ENCODE measurements around the gene RTN4IP1. TPM values are rescaled to one million over a fixed set of nuclear protein-coding genes. Genes with fewer than 3 reads are reported as not detected.

The RTN4IP1 gene
- total and polyA plus RNA-seq, 9 of the 15 experiments (the other 6 are each of a cell fraction or from before 2014, with no cell fraction given), result 17.9 to 46.0 (median 22.2) TPM

DNA sequence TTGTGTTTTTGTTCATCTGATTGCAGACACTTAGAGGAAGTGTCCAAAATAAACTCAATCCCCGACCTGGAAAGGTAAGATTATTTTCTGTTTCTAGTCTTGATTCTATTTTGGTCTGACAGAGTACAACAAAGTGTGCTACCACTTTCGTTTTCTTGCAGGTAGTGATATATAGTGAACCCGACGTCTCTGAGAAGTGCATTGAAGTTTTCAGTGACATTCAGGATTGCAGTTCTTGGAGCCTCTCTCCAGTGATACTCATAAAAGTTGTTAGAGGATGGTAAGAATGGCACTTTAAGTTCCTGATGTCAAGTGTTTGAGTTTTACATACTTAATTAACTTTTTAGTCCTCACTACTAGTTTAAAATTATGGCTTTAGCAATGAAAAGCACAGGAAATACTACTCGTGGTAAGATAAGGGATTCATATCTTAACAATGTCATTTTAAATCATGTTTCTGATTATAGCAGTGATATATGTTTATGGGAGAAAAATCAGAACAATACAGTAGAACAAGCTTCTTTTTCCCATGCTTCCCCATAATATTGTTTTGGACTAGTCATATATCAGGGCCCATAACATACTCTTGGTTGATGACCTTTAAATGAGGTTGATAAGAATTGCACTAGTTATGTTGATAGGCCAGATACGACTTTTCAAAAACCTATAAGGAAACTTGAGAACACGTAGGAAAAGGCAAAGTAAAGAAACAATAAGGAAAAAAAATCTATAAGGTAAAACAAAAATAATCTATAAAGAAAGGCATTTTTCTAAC is 104.0 kb downstream of the RTN4IP1 start:
- no TSS peak for BruUV-seq (replicated peaks)
- Histone ChIP-seq H3K9me3 (replicated peaks; ENCODE audit: control insufficient read depth, insufficient read depth, low read depth, low read length) (no peaks in the 10 kb centered on the region), H3K36me3 (ENCODE audit: control insufficient read depth, insufficient read depth, low read length) (no peaks in the 10 kb centered on the region), H3K4me1 (replicated peaks in 1 of 2; ENCODE audit: control insufficient read depth in 2 of 2, insufficient read depth in 2 of 2, low read length in 2 of 2) (peaks cover 8 to 11% of the 10 kb centered on the region in 2 experiments; a peak in 4 of 5 replicates), H3K9ac (ENCODE audit: insufficient read depth in 1 of 2, low read depth in 2 of 2, low read length in 2 of 2) (no peak overlapping the region), H3K27ac (ENCODE audit: extremely low read depth, low read depth, low read length) (no peak overlapping the region), H4K20me1 (replicated peaks; ENCODE audit: control insufficient read depth, insufficient read depth, low read length) (peaks cover 10% of the 10 kb centered on the region), H2AFZ (ENCODE audit: low read depth, low read length) (no peak overlapping the region), H3K9me1 (ENCODE audit: control insufficient read depth, insufficient read depth, low read length) (no peaks in the 10 kb centered on the region), H3K27me3 (ENCODE audit: control insufficient read depth in 2 of 2, insufficient read depth in 2 of 2, low read length in 2 of 2) (peaks cover 0 to 3% of the 10 kb centered on the region in 2 experiments; a peak in 2 of 5 replicates), H3K4me3 (no peak overlapping the region), H3K4me2 (ENCODE audit: insufficient read depth, low read length) (no peak overlapping the region), H3K79me2 (ENCODE audit: control insufficient read depth, insufficient read depth, low read length) (no peaks in the 10 kb centered on the region)
- in situ Hi-C loops (cut with MboI), result no loop called here
- POLR2A ChIA-PET, result interaction anchor here (0.6 to 1.0 kb wide), 2 partner anchors 14 to 41 kb away, joined by 3 read pairs; no protein-coding TSS in a partner anchor
- peak; percentile 82 for TF ChIP-seq CBX8 (IDR thresholded peaks at IDR 0.05; ENCODE audit: borderline replicate concordance, extremely low read depth, low read depth, low read length, poor library complexity, severe bottlenecking)
- TF ChIP-seq ZBTB1 (CRISPR knock-in tag; IDR thresholded peaks at IDR 0.05; ENCODE audit: borderline replicate concordance, low read depth), result no peak
- TF ChIP-seq BCL6 (CRISPR knock-in tag; IDR thresholded peaks at IDR 0.05), result no peak
- TF ChIP-seq BMI1 (IDR thresholded peaks at IDR 0.05; ENCODE audit: low read length), result peak; percentile 49; the same call in 1 of the 2 replicates
- peak; percentile 48 for TF ChIP-seq ZFP36 (IDR thresholded peaks at IDR 0.05; ENCODE audit: low read depth, low read length, partially characterized antibody)
- TF ChIP-seq, protein P1, sequence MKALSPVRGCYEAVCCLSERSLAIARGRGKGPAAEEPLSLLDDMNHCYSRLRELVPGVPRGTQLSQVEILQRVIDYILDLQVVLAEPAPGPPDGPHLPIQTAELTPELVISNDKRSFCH (CRISPR knock-in tag; IDR thresholded peaks at IDR 0.05), result no peak
- TF ChIP-seq, protein P1 (tag; IDR thresholded peaks at IDR 0.05), result 0 out of 2 replicates have a peak, but pooled peaks have one; percentile 52
- CTCF ChIA-PET (ENCODE audit: low intra/inter-chr PET ratio), result no interaction called here
- WGBS (ENCODE audit: insufficient coverage, low coverage, missing lambda C conversion rate), result 1% methylated on average over 7 of the region's 7 CpGs
- ATAC-seq, result no peak
- FAIRE-seq, result peak; percentile 61
- DNase-seq (ENCODE audit: extremely low read depth in 1 of 4, low spot score in 3 of 4), result no peak
- intact Hi-C loops (cut with micrococcal nuclease), result no loop called here

Measured in K562 (cell line).